ENCODE results near the gene KRT24.

DNA sequence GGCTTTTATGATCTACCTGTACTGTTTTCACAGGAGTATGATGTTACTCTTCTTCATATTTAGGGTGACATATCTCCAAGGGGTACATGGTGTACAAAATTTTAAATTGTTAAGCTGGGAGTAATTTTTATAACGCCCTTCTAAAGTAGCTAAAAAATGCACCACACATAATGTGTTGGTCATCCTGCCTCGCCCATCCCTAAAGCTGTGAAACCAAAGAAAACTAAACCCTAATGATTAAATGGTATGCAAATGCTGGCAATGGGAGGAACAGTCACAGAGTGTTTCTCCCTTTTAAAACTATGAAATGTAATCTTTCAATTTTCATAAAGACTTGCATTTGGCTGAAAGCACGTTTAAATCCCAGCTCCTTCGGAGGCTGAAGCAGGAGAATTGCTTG lies 2.0 kb upstream of the KRT24 start:
- TF ChIP-seq, protein P1, sequence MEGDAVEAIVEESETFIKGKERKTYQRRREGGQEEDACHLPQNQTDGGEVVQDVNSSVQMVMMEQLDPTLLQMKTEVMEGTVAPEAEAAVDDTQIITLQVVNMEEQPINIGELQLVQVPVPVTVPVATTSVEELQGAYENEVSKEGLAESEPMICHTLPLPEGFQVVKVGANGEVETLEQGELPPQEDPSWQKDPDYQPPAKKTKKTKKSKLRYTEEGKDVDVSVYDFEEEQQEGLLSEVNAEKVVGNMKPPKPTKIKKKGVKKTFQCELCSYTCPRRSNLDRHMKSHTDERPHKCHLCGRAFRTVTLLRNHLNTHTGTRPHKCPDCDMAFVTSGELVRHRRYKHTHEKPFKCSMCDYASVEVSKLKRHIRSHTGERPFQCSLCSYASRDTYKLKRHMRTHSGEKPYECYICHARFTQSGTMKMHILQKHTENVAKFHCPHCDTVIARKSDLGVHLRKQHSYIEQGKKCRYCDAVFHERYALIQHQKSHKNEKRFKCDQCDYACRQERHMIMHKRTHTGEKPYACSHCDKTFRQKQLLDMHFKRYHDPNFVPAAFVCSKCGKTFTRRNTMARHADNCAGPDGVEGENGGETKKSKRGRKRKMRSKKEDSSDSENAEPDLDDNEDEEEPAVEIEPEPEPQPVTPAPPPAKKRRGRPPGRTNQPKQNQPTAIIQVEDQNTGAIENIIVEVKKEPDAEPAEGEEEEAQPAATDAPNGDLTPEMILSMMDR (conservative IDR thresholded peaks at IDR 0.05 in 1 of 2, IDR thresholded peaks at IDR 0.05 in 1 of 2; ENCODE audit: low read depth in 1 of 2, low read length in 2 of 2): no peak
- TF ChIP-seq EZH2 (IDR thresholded peaks at IDR 0.05; ENCODE audit: low read length, missing control alignments): no peak

All from fibroblast of lung (primary cell).